ENCODE data around the gene COL26A1.

GRCh38 chr7:101559586-101559985, 196.9 kb downstream of the COL26A1 start:
- TF ChIP-seq POLR2A (IDR thresholded peaks at IDR 0.05; ENCODE audit: low read length) (no peak), GATA1 (IDR thresholded peaks at IDR 0.05; ENCODE audit: low read depth, low read length) (no peak)
